Measurements from ENCODE around the gene MROH7.

MROH7 gene

GRCh38 chr1:54686155-54686554, 44.6 kb downstream of the MROH7 start:
- TF ChIP-seq, protein P1, sequence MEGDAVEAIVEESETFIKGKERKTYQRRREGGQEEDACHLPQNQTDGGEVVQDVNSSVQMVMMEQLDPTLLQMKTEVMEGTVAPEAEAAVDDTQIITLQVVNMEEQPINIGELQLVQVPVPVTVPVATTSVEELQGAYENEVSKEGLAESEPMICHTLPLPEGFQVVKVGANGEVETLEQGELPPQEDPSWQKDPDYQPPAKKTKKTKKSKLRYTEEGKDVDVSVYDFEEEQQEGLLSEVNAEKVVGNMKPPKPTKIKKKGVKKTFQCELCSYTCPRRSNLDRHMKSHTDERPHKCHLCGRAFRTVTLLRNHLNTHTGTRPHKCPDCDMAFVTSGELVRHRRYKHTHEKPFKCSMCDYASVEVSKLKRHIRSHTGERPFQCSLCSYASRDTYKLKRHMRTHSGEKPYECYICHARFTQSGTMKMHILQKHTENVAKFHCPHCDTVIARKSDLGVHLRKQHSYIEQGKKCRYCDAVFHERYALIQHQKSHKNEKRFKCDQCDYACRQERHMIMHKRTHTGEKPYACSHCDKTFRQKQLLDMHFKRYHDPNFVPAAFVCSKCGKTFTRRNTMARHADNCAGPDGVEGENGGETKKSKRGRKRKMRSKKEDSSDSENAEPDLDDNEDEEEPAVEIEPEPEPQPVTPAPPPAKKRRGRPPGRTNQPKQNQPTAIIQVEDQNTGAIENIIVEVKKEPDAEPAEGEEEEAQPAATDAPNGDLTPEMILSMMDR (IDR thresholded peaks at IDR 0.05; ENCODE audit: extremely low read depth, missing control alignments) = no peak
- DNase-seq (ENCODE audit: low spot score) = no peak

DNA sequence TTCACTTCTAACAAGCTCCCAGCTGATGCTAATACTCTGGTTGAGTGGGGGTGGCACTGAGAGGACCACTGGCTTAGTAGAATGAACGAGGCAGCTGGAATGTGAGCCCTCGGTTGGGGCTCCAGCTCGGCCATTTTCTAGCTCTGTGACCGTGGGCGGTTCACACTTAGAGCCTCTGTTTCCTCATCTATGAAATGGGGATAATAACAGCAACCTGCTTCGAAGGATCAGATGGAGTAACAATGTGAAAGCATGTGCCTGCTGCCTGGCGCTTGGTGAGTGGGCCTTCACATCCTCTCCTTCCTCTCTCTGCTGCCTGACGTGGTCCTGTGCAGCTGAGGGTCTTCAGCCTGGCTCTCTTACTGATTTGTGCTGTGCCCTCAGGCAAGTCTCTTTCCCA, 53.2 kb downstream of the MROH7 start:
- DNase-seq (ENCODE audit: low spot score) = no peak
- TF ChIP-seq, protein P1 (IDR thresholded peaks at IDR 0.05; ENCODE audit: extremely low read depth, missing control alignments) = no peak

GRCh38 chr1:54695221-54695620, 53.6 kb downstream of the MROH7 start:
- TF ChIP-seq, protein P1 (IDR thresholded peaks at IDR 0.05; ENCODE audit: extremely low read depth, missing control alignments) = no peak
- DNase-seq (ENCODE audit: low spot score) = no peak

DNA sequence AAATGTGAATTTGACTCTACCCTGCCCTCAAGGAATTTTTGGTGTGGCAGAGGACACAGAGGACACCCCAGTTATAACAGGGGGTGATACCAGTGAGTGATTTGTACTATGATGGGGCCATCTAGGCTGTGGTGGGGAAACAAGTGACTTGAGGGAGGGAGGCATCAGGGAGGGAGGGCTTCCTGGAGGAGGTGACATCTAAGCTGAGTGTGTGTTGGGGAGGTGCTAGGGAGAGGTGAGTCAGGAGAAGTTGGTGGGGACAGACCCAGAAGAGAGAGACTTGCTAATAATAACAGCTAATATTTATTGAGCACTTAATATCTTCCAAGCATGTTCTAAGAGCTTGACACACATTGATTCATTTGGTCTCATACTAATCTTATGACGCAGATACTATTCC, 54.2 kb downstream of the MROH7 start:
- no peak for DNase-seq (ENCODE audit: low spot score)
- TF ChIP-seq, protein P1 (IDR thresholded peaks at IDR 0.05; ENCODE audit: extremely low read depth, missing control alignments) = no peak

DNA sequence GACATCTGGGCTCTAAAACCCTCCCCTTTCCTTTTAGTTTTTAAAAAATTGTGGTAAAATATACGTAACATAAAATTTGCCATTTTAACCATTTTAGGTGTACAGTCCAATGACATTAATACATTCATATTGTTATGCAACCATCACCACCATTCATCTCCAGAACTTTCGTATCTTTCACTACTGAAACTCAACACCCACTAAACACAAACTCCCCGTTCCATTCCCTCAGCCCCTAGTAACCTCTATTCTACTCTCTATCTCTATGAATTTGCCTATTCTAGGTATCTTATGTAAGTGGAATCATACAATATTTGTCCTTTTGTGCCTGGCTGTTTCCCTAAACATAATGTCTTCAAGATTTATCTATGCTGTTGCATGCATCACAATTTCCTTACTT, 54.7 kb downstream of the MROH7 start:
- TF ChIP-seq, protein P1 (IDR thresholded peaks at IDR 0.05; ENCODE audit: extremely low read depth, missing control alignments) = no peak
- DNase-seq (ENCODE audit: low spot score) = no peak

- DNase-seq (ENCODE audit: low spot score) = no peak
- TF ChIP-seq, protein P1 (IDR thresholded peaks at IDR 0.05; ENCODE audit: extremely low read depth, missing control alignments) = no peak
Measured at GRCh38 chr1:54697896-54698295, 56.3 kb downstream of the MROH7 start.

GRCh38 chr1:54698346-54698745, 56.8 kb downstream of the MROH7 start:
- no peak for DNase-seq (ENCODE audit: low spot score)
- TF ChIP-seq, protein P1 (IDR thresholded peaks at IDR 0.05; ENCODE audit: extremely low read depth, missing control alignments) = no peak
